ENCODE data around the gene PROCA1. TPM values are rescaled to one million over a fixed set of nuclear protein-coding genes. Genes with fewer than 3 reads are reported as not detected.

Gene PROCA1
- total and polyA plus RNA-seq, 3 donors from 2014 or later = 90.2 to 322 (median 286) TPM

- no peaks in the 10 kb centered on the region for H3K36me3 ChIP-seq (ENCODE audit: low read depth, missing control alignments)
- intact Hi-C loops (cut with DNase I; ENCODE audit: low total_unique reads) = no loop called here
- no peaks in the 10 kb centered on the region for H3K9me3 ChIP-seq
- peak overlapping the region; percentile 67 to 71 for H3K4me3 ChIP-seq
- peaks cover 47% of the 10 kb centered on the region for H3K4me1 ChIP-seq
- no peak for TF ChIP-seq CTCF (IDR thresholded peaks at IDR 0.05)
- TF ChIP-seq POLR2A (IDR thresholded peaks at IDR 0.05) = no peak
- peak overlapping the region; percentile 89 to 92 for H3K27ac ChIP-seq
- no peaks in the 10 kb centered on the region for H3K27me3 ChIP-seq
- WGBS, 2 donors = 8 to 33% methylated on average over 1 to 43 of the region's 63 CpGs
- DNase-seq = no peak
Observed at GRCh38 chr17:28716740-28717577, 5.3 kb upstream of the PROCA1 start.

- 93 to 99% methylated on average over 2 of the region's 2 CpGs for WGBS, 2 donors
- no peak overlapping the region for H3K27ac ChIP-seq
- H3K36me3 ChIP-seq (ENCODE audit: low read depth, missing control alignments) = no peaks in the 10 kb centered on the region
- H3K4me1 ChIP-seq = peaks cover 39% of the 10 kb centered on the region
- TF ChIP-seq CTCF (IDR thresholded peaks at IDR 0.05) (no peak), POLR2A (IDR thresholded peaks at IDR 0.05) (no peak)
- intact Hi-C loops (cut with DNase I; ENCODE audit: low total_unique reads) = no loop called here
- H3K27me3 ChIP-seq = no peaks in the 10 kb centered on the region
- no peaks in the 10 kb centered on the region for H3K9me3 ChIP-seq
- H3K4me3 ChIP-seq = no peak overlapping the region
- DNase-seq = no peak
Observed at GRCh38 chr17:28715217-28715616, 3.5 kb upstream of the PROCA1 start.

GRCh38 chr17:28714281-28714680 is 2.6 kb upstream of the PROCA1 start:
- Histone ChIP-seq H3K36me3 (ENCODE audit: low read depth, missing control alignments) (no peaks in the 10 kb centered on the region), H3K4me1 (peaks cover 45% of the 10 kb centered on the region), H3K4me3 (no peak overlapping the region), H3K27ac (no peak overlapping the region), H3K9me3 (no peaks in the 10 kb centered on the region), H3K27me3 (no peaks in the 10 kb centered on the region)
- intact Hi-C loops (cut with DNase I; ENCODE audit: low total_unique reads) = no loop called here
- WGBS, 2 donors = 90 to 92% methylated on average over 2 to 3 of the region's 3 CpGs
- no peak for DNase-seq
- TF ChIP-seq POLR2A (IDR thresholded peaks at IDR 0.05) = no peak
- TF ChIP-seq CTCF (IDR thresholded peaks at IDR 0.05) = no peak

- 48 to 73% methylated on average over 7 of the region's 7 CpGs for WGBS, 2 donors
Observed at GRCh38 chr17:28712705-28713415, 1.2 kb upstream of the PROCA1 start.

More at GRCh38 chr17:28712705-28713415, 1.2 kb upstream of the PROCA1 start:
- Histone ChIP-seq H3K27ac (peak overlapping the region in 1 of 2 donors; percentile 94), H3K4me1 (peaks cover 31% of the 10 kb centered on the region), H3K4me3 (peak overlapping the region in 1 of 2 donors; percentile 73), H3K27me3 (no peaks in the 10 kb centered on the region), H3K9me3 (no peaks in the 10 kb centered on the region), H3K36me3 (ENCODE audit: low read depth, missing control alignments) (no peaks in the 10 kb centered on the region)
- TF ChIP-seq POLR2A (IDR thresholded peaks at IDR 0.05) = no peak
- no peak for TF ChIP-seq CTCF (IDR thresholded peaks at IDR 0.05)
- intact Hi-C loops (cut with DNase I; ENCODE audit: low total_unique reads) = no loop called here
- no peak for DNase-seq
